Measurements from ENCODE around the gene ITSN1. TPM values are rescaled to one million over a fixed set of nuclear protein-coding genes. Genes with fewer than 3 reads are reported as not detected.
"Not testable (repeated sequence)": the region's sequence is repeated elsewhere in the genome, so short reads cannot be mapped to it uniquely, and the experiment has no call there.

ITSN1 gene
- total RNA-seq, 1 donor from 2014 or later = 41.9 TPM

- DNase-seq = no peak
- intact Hi-C loops (cut with micrococcal nuclease) = no loop called here
- Histone ChIP-seq H3K9me3 (replicated peaks) (no peaks in the 10 kb centered on the region), H3K27ac (replicated peaks) (no peak overlapping the region), H3K27me3 (ENCODE audit: low read depth) (no peaks in the 10 kb centered on the region), H3K36me3 (no peaks in the 10 kb centered on the region), H3K4me3 (no peak overlapping the region), H3K4me1 (no peaks in the 10 kb centered on the region)
- no peak for TF ChIP-seq CTCF (IDR thresholded peaks at IDR 0.05; ENCODE audit: borderline replicate concordance)
These were observed 216.5 kb downstream of the ITSN1 start for GRCh38 chr21:33858667-33859372.

- TF ChIP-seq CTCF (IDR thresholded peaks at IDR 0.05; ENCODE audit: borderline replicate concordance) = no peak
- H3K4me1 ChIP-seq = no peaks in the 10 kb centered on the region
- no peaks in the 10 kb centered on the region for H3K27me3 ChIP-seq (ENCODE audit: low read depth)
- H3K9me3 ChIP-seq (replicated peaks) = no peaks in the 10 kb centered on the region
- no peak overlapping the region for H3K27ac ChIP-seq (replicated peaks)
- no peak overlapping the region for H3K4me3 ChIP-seq
- no peaks in the 10 kb centered on the region for H3K36me3 ChIP-seq
- intact Hi-C loops (cut with micrococcal nuclease) = no loop called here
- DNase-seq = no peak
These were observed 217.2 kb downstream of the ITSN1 start for GRCh38 chr21:33859373-33860102.

- TF ChIP-seq CTCF (IDR thresholded peaks at IDR 0.05; ENCODE audit: borderline replicate concordance) = no peak
- no peaks in the 10 kb centered on the region for H3K9me3 ChIP-seq (replicated peaks)
- DNase-seq = no peak
These were observed 218.1 kb downstream of the ITSN1 start for GRCh38 chr21:33860332-33860879.

GRCh38 chr21:33861125-33861524 is 218.8 kb downstream of the ITSN1 start:
- no peak for TF ChIP-seq CTCF (IDR thresholded peaks at IDR 0.05; ENCODE audit: borderline replicate concordance)
- H3K36me3 ChIP-seq = no peaks in the 10 kb centered on the region
- H3K9me3 ChIP-seq (replicated peaks) = no peaks in the 10 kb centered on the region
- H3K4me1 ChIP-seq = no peaks in the 10 kb centered on the region
- H3K4me3 ChIP-seq = no peak overlapping the region
- no peak for DNase-seq
- intact Hi-C loops (cut with micrococcal nuclease) = no loop called here
- no peaks in the 10 kb centered on the region for H3K27me3 ChIP-seq (ENCODE audit: low read depth)
- no peak overlapping the region for H3K27ac ChIP-seq (replicated peaks)

More at GRCh38 chr21:33860332-33860879, 218.1 kb downstream of the ITSN1 start:
- Histone ChIP-seq H3K27me3 (ENCODE audit: low read depth) (no peaks in the 10 kb centered on the region), H3K4me3 (no peak overlapping the region), H3K27ac (replicated peaks) (no peak overlapping the region), H3K36me3 (no peaks in the 10 kb centered on the region), H3K4me1 (no peaks in the 10 kb centered on the region)
- intact Hi-C loops (cut with micrococcal nuclease) = no loop called here

- H3K4me1 ChIP-seq; DNase-seq; H3K27me3 ChIP-seq (ENCODE audit: low read depth); H3K27ac ChIP-seq (replicated peaks); H3K4me3 ChIP-seq; H3K36me3 ChIP-seq; H3K9me3 ChIP-seq (replicated peaks); intact Hi-C loops (cut with micrococcal nuclease): not testable (repeated sequence)
These were observed 220.9 kb downstream of the ITSN1 start for GRCh38 chr21:33863191-33863590.

- no peaks in the 10 kb centered on the region for H3K36me3 ChIP-seq
- intact Hi-C loops (cut with micrococcal nuclease) = no loop called here
- H3K27ac ChIP-seq (replicated peaks) = no peak overlapping the region
- H3K4me3 ChIP-seq = no peak overlapping the region
- no peaks in the 10 kb centered on the region for H3K27me3 ChIP-seq (ENCODE audit: low read depth)
- H3K4me1 ChIP-seq = no peaks in the 10 kb centered on the region
- no peaks in the 10 kb centered on the region for H3K9me3 ChIP-seq (replicated peaks)
- no peak for TF ChIP-seq CTCF (IDR thresholded peaks at IDR 0.05; ENCODE audit: borderline replicate concordance)
- DNase-seq = no peak
These were observed 221.8 kb downstream of the ITSN1 start for GRCh38 chr21:33864150-33864549.
